PC-3 (cell line): ENCODE measurements around the gene MT1M.

ENCODE experiments used
- CTCF ChIP-seq: fragments of 300-600 bp; sonication (generic); conservative IDR thresholded peaks from 2 replicates; pipeline ENCODE4 v1.5.1; 2017; ENCODE audit warnings: antibody characterized with exemption, low read depth, mild to moderate bottlenecking, low read length
- EZH2phosphoT487 ChIP-seq: fragments of 300-600 bp; sonication (generic); IDR thresholded peaks from 2 replicates; pipeline ENCODE4 v1.6.1; 2018; ENCODE audit warnings: mild to moderate bottlenecking, antibody characterized with exemption, low read length, borderline replicate concordance

GRCh38 chr16:56606071-56606475 lies 26.4 kb upstream of the MT1M start:
- TF ChIP-seq EZH2phosphoT487: no peak
- TF ChIP-seq CTCF: no peak
